Mammary epithelial cell (primary cell): Measurements from ENCODE around the gene ABHD15.

ENCODE experiments used
- CTCF ChIP-seq, 2 donors: IDR thresholded peaks in 1 of 2; conservative IDR thresholded peaks in 1 of 2; 2 replicates each; pipeline ENCODE4 v1.5.1; 2011 to 2012; ENCODE audit warnings: inconsistent platforms in 2 of 2, low read length in 2 of 2, mild to moderate bottlenecking in 2 of 2, control low read depth in 1 of 2, low read depth in 1 of 2; ENCODE audit not compliant: insufficient read depth in 1 of 2; ENCODE audit errors: extremely low read depth in 1 of 2
- EZH2 ChIP-seq: IDR thresholded peaks from 2 replicates; pipeline ENCODE4 v1.6.1; 2012; ENCODE audit warnings: low read length, inconsistent platforms, borderline replicate concordance

GRCh38 chr17:29591146-29591736, 24.4 kb upstream of the ABHD15 start:
- TF ChIP-seq EZH2: no peak
- TF ChIP-seq CTCF (conservative IDR thresholded peaks at IDR 0.05 in 1 of 2, IDR thresholded peaks at IDR 0.05 in 1 of 2; ENCODE audit: extremely low read depth in 1 of 2, insufficient read depth in 1 of 2, low read depth in 1 of 2, low read length in 2 of 2): no peak
